Naive B cell (primary cell): ENCODE results near the gene BIN1. TPM values are rescaled to one million over a fixed set of nuclear protein-coding genes. Genes with fewer than 3 reads are reported as not detected.

ENCODE experiments used
- ATAC-seq, 2 donors: fragments of 150-1000 bp; cut with Tn5 transposase; 2 replicates each; pipeline ENCODE4 v1.10.0; 2021; ENCODE audit warnings: low read depth in 2 of 2, mild to moderate bottlenecking in 2 of 2, moderate library complexity in 2 of 2
- DNase-seq: peaks from one replicate; pipeline ENCODE4 v3.0.0; 2022
- H3K27ac Mint-ChIP-seq, 6 donors: one replicate each; pipeline ENCODE4 v1.8.0; 2020 to 2022; ENCODE audit warnings: mild to moderate bottlenecking in 6 of 6, mixed read lengths in 6 of 6, moderate library complexity in 5 of 6, inconsistent platforms in 2 of 6
- H3K27me3 Mint-ChIP-seq, 3 donors: one replicate each; pipeline ENCODE4 v1.8.0; 2021 to 2022; ENCODE audit warnings: mixed read lengths in 3 of 3, mild to moderate bottlenecking in 1 of 3
- H3K36me3 Mint-ChIP-seq, 2 donors: one replicate each; pipeline ENCODE4 v1.8.0; 2020 to 2022; ENCODE audit warnings: mixed read lengths in 2 of 2, inconsistent platforms in 1 of 2, mild to moderate bottlenecking in 1 of 2
- H3K4me1 Mint-ChIP-seq, 3 donors: one replicate each; pipeline ENCODE4 v1.8.0; 2020 to 2022; ENCODE audit warnings: mixed read lengths in 3 of 3, inconsistent platforms in 1 of 3, mild to moderate bottlenecking in 1 of 3, moderate library complexity in 1 of 3
- H3K4me3 Mint-ChIP-seq, 8 donors: one replicate each; pipeline ENCODE4 v1.8.0; 2020 to 2022; ENCODE audit warnings: mild to moderate bottlenecking in 8 of 8, mixed read lengths in 8 of 8, moderate library complexity in 8 of 8, inconsistent platforms in 2 of 8
- H3K9me3 Mint-ChIP-seq, 7 donors: one replicate each; pipeline ENCODE4 v1.8.0; 2020 to 2022; ENCODE audit warnings: mixed read lengths in 7 of 7, mild to moderate bottlenecking in 5 of 7, inconsistent platforms in 2 of 7, moderate library complexity in 1 of 7
- polyA plus RNA-seq, 6 donors: library from polyadenylated mRNA; unstranded; fragments of 300-500 nt; fragmentation: Illumina TruSeq; gene quantifications; one replicate each; pipeline ENCODE4 v1.2.3, GENCODE V29; 2021; ENCODE audit warnings: low read depth in 6 of 6

BIN1 gene
- polyA plus RNA-seq, 6 donors from 2014 or later: 103 to 150 (median 124) TPM

DNA sequence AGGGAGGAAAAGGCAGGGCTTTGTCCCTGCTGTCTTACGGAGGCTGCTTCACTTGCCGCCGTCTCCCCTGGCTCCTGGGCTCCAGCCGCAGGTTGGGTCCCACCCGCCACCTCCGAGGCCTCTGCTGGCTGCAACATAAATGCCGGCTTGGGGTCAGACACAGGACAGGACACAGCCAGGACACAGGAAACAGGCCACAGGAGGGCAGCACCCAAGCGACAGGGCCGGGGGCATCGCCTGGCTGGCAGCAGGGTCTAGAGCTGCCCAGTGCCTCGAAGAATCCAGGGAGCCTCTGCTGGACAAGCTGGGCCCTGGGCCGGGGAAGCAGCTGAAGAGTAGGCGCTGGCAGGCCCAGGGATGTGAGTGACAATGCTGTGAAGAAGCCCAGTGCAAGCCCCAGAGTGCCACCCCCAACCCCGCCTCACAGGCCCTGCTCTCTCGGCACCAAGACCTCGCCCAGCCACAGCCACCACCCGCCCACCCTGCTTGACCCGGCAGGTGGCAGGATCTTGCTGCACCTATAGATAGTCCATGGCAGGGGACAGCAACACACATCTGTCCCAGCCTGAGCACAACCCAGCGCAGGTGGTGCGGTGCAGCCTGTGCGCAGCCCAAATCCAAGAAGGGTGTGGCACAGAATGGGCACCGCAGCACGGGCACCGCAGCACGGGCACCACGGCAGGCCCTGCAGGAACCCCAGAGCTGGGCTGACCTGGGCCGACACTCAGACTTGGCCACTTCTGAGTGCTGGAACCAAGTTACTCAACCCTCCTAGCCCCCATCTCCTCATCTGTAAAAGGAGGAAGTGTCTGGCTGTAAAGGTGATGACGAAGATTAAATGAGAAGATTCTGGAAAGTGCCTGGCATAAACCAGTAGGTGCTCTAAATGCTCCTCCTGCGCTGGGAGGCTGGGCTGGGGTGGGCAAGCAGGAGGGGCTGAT lies 55.6 kb downstream of the BIN1 start:
- no peak for ATAC-seq
- no peak for DNase-seq
- H3K27ac Mint-ChIP-seq: no peak overlapping the region
- no peak overlapping the region for H3K4me3 Mint-ChIP-seq
- H3K4me1 Mint-ChIP-seq: peaks cover 3 to 17% (median 13%) of the 10 kb centered on the region in 3 donors
- no peaks in the 10 kb centered on the region for H3K27me3 Mint-ChIP-seq
- no peaks in the 10 kb centered on the region for H3K36me3 Mint-ChIP-seq
- peaks cover 0 to 3% (median 0%) of the 10 kb centered on the region in 7 donors for H3K9me3 Mint-ChIP-seq

- Mint-ChIP-seq H3K4me3 (no peak overlapping the region), H3K4me1 (peaks cover 3 to 18% (median 13%) of the 10 kb centered on the region in 3 donors), H3K9me3 (peaks cover 0 to 4% (median 0%) of the 10 kb centered on the region in 7 donors), H3K27me3 (no peaks in the 10 kb centered on the region), H3K36me3 (no peaks in the 10 kb centered on the region), H3K27ac (peak overlapping the region in 1 of 6 donors; percentile 75)
- no peak for ATAC-seq
- no peak for DNase-seq
Observed at GRCh38 chr2:127050803-127051115, 56.2 kb downstream of the BIN1 start.

DNA sequence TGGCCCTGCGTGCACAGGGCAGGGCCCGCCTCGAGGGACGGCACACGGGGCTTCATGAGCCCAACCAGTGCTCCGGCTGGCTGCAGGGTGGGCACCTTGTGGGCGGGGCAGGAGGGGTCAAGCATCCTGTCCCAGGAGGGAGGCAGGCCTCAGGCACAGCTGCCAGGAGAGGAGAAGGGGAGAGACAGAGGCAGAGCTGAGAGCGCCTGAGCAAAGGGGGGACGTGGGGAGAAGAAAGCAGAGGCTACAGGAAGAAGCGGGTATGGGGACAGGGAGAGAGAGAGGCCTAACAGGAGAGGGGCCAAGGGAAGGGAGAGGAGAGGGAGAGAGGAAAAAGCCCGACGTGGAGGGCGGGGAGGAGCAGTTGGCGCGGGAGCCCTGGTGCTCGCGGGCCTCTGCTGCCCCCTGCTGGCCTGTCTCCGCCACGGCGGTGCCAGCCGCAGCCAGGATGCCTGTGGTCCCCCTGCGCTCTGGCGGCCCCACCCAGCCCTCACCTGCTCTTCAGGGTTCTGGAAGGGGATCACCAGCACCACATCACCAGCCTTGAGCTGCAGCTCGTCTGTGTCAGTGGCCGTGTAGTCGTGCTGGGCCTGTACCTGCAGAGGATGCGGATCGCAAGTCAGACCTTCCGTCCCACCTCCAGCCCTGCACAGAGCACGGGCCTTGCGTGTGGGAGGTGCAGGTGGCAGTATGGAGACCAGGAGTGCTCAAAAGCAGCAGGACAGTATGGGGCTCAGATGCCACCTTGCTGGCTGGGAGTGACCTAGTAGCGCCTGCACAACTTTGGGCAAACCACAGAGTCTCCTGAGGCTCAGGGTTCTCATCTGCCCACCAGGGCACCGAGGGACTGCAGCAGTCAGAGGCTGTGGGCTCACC lies 56.8 kb downstream of the BIN1 start:
- DNase-seq (peak; percentile 30), ATAC-seq (peak; percentile 55 to 65)
- Mint-ChIP-seq H3K4me1 (peaks cover 3 to 18% (median 13%) of the 10 kb centered on the region in 3 donors), H3K4me3 (no peak overlapping the region), H3K27ac (peak overlapping the region in 3 of 6 donors; percentile 70 to 87 (median 75)), H3K36me3 (no peaks in the 10 kb centered on the region), H3K9me3 (peaks cover 0 to 4% (median 0%) of the 10 kb centered on the region in 7 donors), H3K27me3 (no peaks in the 10 kb centered on the region)

GRCh38 chr2:127048969-127049897 lies 57.7 kb downstream of the BIN1 start:
- DNase-seq (no peak), ATAC-seq (no peak)
- Mint-ChIP-seq H3K4me1 (peaks cover 3 to 18% (median 13%) of the 10 kb centered on the region in 3 donors), H3K9me3 (peaks cover 0 to 4% (median 0%) of the 10 kb centered on the region in 7 donors), H3K36me3 (no peaks in the 10 kb centered on the region), H3K27me3 (no peaks in the 10 kb centered on the region), H3K4me3 (no peak overlapping the region), H3K27ac (peak overlapping the region in 1 of 6 donors; percentile 70)

DNA sequence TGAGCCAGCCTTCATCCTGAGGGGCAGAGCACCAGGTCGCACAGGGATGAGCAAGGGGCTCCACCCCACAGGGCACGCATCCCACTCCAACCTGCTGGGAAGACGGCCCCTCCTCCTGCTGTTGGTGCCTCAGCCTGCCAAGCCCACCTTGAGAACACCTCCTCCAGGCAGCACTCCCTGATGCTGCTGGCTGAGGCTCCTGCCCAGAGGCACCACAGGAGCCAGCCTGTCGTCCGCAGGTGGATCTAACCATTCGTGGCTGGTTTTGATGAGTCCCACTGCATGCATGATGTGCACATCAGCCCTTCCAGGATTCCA lies 58.4 kb downstream of the BIN1 start:
- ATAC-seq (no peak), DNase-seq (no peak)
- Mint-ChIP-seq H3K9me3 (peaks cover 0 to 4% (median 0%) of the 10 kb centered on the region in 7 donors), H3K36me3 (no peaks in the 10 kb centered on the region), H3K27ac (no peak overlapping the region), H3K27me3 (no peaks in the 10 kb centered on the region), H3K4me1 (peaks cover 3 to 18% (median 13%) of the 10 kb centered on the region in 3 donors), H3K4me3 (no peak overlapping the region)

GRCh38 chr2:127047716-127048617 lies 59.0 kb downstream of the BIN1 start:
- Mint-ChIP-seq H3K4me1 (peaks cover 3 to 18% (median 11%) of the 10 kb centered on the region in 3 donors), H3K27me3 (no peaks in the 10 kb centered on the region), H3K9me3 (peaks cover 0 to 4% (median 0%) of the 10 kb centered on the region in 7 donors), H3K4me3 (no peak overlapping the region), H3K27ac (no peak overlapping the region), H3K36me3 (no peaks in the 10 kb centered on the region)
- DNase-seq: no peak
- no peak for ATAC-seq

- Mint-ChIP-seq H3K27ac (no peak overlapping the region), H3K9me3 (peaks cover 0 to 4% (median 0%) of the 10 kb centered on the region in 7 donors), H3K27me3 (no peaks in the 10 kb centered on the region), H3K36me3 (no peaks in the 10 kb centered on the region), H3K4me3 (no peak overlapping the region), H3K4me1 (peaks cover 3 to 18% (median 9%) of the 10 kb centered on the region in 3 donors)
- DNase-seq (no peak), ATAC-seq (no peak)
Observed at GRCh38 chr2:127047054-127047453, 59.9 kb downstream of the BIN1 start.

DNA sequence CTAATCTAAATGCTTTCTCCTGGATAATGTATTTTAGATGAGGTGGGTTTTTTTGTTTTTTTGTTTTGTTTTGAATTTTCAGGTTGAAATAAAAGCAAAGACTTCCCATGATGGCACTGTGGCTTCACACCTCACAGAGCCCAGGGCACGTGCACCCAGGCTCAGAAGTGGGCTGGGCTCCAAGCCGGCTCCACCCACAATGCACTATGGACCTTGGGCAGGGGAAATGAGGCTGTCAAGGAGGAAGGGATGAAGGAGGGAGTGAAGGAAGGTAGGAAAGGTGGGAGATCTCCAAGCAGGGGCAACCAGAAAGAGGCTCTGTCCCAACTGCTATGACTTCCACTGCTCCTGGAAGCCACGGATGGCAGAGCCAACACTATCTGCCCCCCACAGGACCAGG lies 60.4 kb downstream of the BIN1 start:
- Mint-ChIP-seq H3K4me3 (no peak overlapping the region), H3K27ac (peak overlapping the region in 2 of 6 donors; percentile 8 to 53), H3K36me3 (no peaks in the 10 kb centered on the region), H3K9me3 (peaks cover 0 to 4% (median 0%) of the 10 kb centered on the region in 7 donors), H3K4me1 (peaks cover 3 to 18% (median 9%) of the 10 kb centered on the region in 3 donors), H3K27me3 (no peaks in the 10 kb centered on the region)
- ATAC-seq (no peak), DNase-seq (no peak)

DNA sequence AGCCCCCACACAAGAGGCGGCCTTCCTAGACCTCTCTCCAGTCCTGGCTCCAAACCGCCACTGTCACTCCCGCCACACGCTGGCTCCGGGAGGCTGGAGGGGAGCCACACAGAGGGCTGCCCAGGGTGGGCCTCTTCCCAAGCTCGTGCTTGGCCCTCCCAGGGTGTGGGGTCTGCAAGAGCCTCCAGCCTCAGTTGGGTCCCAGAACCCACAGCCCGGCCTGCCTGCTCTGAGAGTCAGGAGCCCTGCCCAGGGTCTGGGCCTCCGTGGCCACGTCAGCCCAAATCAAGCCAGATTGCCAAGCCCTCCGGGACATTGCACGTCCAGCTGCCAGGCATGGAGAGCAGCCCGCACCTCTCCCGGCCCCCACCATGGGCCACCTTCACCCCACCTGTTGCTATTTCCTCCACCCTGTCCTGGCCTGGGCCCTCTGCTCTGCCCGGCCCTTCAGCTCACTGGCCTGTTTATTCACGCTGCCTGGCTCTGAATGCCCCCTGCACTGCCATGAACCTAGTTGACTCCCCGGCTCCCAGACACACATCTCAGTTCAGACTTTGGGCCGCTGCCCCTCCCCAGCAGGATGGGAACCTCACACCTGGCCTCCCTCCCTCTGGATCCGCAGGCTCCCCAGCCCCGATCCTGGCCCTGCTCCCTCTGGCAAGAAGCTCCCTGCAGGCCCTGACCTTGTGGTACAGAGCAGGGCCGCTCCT lies 61.0 kb downstream of the BIN1 start:
- H3K36me3 Mint-ChIP-seq: no peaks in the 10 kb centered on the region
- DNase-seq: no peak
- no peaks in the 10 kb centered on the region for H3K27me3 Mint-ChIP-seq
- no peak overlapping the region for H3K4me3 Mint-ChIP-seq
- H3K4me1 Mint-ChIP-seq: peaks cover 3 to 18% (median 9%) of the 10 kb centered on the region in 3 donors
- H3K27ac Mint-ChIP-seq: peak overlapping the region in 2 of 6 donors; percentile 8 to 82
- ATAC-seq: no peak
- H3K9me3 Mint-ChIP-seq: peaks cover 0 to 4% (median 0%) of the 10 kb centered on the region in 7 donors

GRCh38 chr2:127044977-127045661 lies 61.8 kb downstream of the BIN1 start:
- no peaks in the 10 kb centered on the region for H3K27me3 Mint-ChIP-seq
- DNase-seq: no peak
- no peaks in the 10 kb centered on the region for H3K36me3 Mint-ChIP-seq

GRCh38 chr2:127044165-127044718 lies 62.7 kb downstream of the BIN1 start:
- Mint-ChIP-seq H3K9me3 (peaks cover 0 to 4% (median 0%) of the 10 kb centered on the region in 7 donors), H3K36me3 (no peaks in the 10 kb centered on the region), H3K4me1 (peaks cover 0 to 5% (median 0%) of the 10 kb centered on the region in 3 donors), H3K27me3 (no peaks in the 10 kb centered on the region), H3K27ac (no peak overlapping the region), H3K4me3 (no peak overlapping the region)
- ATAC-seq (no peak), DNase-seq (no peak)

More at GRCh38 chr2:127044977-127045661, 61.8 kb downstream of the BIN1 start:
- ATAC-seq: no peak
- Mint-ChIP-seq H3K9me3 (peaks cover 0 to 4% (median 0%) of the 10 kb centered on the region in 7 donors), H3K27ac (peak overlapping the region in 1 of 6 donors; percentile 36), H3K4me3 (no peak overlapping the region), H3K4me1 (peaks cover 0 to 11% (median 8%) of the 10 kb centered on the region in 3 donors)
